NCI-H226 (cell line): Measurements from ENCODE around the gene RARRES2.

Source experiments
- DNase-seq: peaks from one replicate; pipeline ENCODE4 v3.0.0-alpha.2; 2015

RARRES2 gene

GRCh38 chr7:150375662-150376521 is 34.5 kb upstream of the RARRES2 start:
- no peak for DNase-seq

- DNase-seq, result no peak
These were observed 33.0 kb upstream of the RARRES2 start for GRCh38 chr7:150374472-150374871.

GRCh38 chr7:150374026-150374425 is 32.6 kb upstream of the RARRES2 start:
- DNase-seq, result no peak

- DNase-seq, result no peak
These were observed 31.8 kb upstream of the RARRES2 start for GRCh38 chr7:150373049-150373801.

- no peak for DNase-seq
These were observed 31.0 kb upstream of the RARRES2 start for GRCh38 chr7:150372271-150373048.

- no peak for DNase-seq
These were observed 30.5 kb upstream of the RARRES2 start for GRCh38 chr7:150371996-150372270.

GRCh38 chr7:150371131-150371995 is 29.9 kb upstream of the RARRES2 start:
- no peak for DNase-seq

- peak; percentile 13 for DNase-seq
These were observed 29.2 kb upstream of the RARRES2 start for GRCh38 chr7:150370612-150371071.

GRCh38 chr7:150369748-150370501 is 28.5 kb upstream of the RARRES2 start:
- DNase-seq, result no peak

GRCh38 chr7:150368884-150369747 is 27.7 kb upstream of the RARRES2 start:
- DNase-seq, result peak; percentile 63

- peak; percentile 75 for DNase-seq
These were observed 26.9 kb upstream of the RARRES2 start, which contains the start of gene REPIN1 for GRCh38 chr7:150368096-150368883. TSS of gene REPIN1 (plus strand) at chr7:150368822. CDS start at chr7:150369712, 890 bp downstream.

GRCh38 chr7:150367677-150368095 is 26.3 kb upstream of the RARRES2 start:
- DNase-seq, result no peak

- DNase-seq, result no peak
These were observed 24.4 kb upstream of the RARRES2 start for GRCh38 chr7:150365673-150366398.

GRCh38 chr7:150365194-150365593 is 23.8 kb upstream of the RARRES2 start:
- DNase-seq, result no peak

- no peak for DNase-seq
These were observed 22.4 kb upstream of the RARRES2 start for GRCh38 chr7:150363872-150364271.

GRCh38 chr7:150363370-150363769 is 21.9 kb upstream of the RARRES2 start:
- no peak for DNase-seq

- DNase-seq, result no peak
These were observed 20.6 kb upstream of the RARRES2 start for GRCh38 chr7:150361807-150362621.

- DNase-seq, result no peak
These were observed 20.0 kb upstream of the RARRES2 start for GRCh38 chr7:150361402-150361801.
